ENCODE measurements around the gene KDM2B.

KDM2B gene

DNA sequence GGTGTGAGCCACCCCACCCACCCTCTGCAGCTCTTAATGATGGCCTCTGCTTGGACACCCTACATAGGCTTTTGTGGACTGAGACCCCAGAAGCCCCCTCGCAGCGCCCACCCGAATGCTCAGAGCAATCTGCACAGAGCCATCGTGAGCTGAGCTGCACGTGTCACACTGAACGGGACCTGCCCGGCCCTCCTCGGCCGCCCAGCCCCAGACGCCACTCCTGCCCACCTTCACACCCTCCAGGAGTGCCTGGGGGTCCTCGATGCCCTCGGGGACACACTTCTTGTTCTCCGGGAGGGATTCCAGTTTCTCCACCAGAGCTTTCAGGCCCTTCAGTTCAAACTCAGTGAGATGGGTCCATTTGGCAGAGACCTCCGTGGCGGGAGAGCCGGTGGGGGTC is 71.5 kb downstream of the KDM2B start:
- no peak for TF ChIP-seq EZH2 (IDR thresholded peaks at IDR 0.05; ENCODE audit: borderline replicate concordance, low read length)
- TF ChIP-seq, protein P1, sequence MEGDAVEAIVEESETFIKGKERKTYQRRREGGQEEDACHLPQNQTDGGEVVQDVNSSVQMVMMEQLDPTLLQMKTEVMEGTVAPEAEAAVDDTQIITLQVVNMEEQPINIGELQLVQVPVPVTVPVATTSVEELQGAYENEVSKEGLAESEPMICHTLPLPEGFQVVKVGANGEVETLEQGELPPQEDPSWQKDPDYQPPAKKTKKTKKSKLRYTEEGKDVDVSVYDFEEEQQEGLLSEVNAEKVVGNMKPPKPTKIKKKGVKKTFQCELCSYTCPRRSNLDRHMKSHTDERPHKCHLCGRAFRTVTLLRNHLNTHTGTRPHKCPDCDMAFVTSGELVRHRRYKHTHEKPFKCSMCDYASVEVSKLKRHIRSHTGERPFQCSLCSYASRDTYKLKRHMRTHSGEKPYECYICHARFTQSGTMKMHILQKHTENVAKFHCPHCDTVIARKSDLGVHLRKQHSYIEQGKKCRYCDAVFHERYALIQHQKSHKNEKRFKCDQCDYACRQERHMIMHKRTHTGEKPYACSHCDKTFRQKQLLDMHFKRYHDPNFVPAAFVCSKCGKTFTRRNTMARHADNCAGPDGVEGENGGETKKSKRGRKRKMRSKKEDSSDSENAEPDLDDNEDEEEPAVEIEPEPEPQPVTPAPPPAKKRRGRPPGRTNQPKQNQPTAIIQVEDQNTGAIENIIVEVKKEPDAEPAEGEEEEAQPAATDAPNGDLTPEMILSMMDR (IDR thresholded peaks at IDR 0.05; ENCODE audit: low read length), result no peak
- Histone ChIP-seq H4K20me1 (ENCODE audit: insufficient read depth, low read length) (no peaks in the 10 kb centered on the region), H3K4me3 (ENCODE audit: low read depth, low read length, poor library complexity, severe bottlenecking) (no peak overlapping the region), H3K79me2 (ENCODE audit: insufficient read depth, low read length) (no peaks in the 10 kb centered on the region), H3K36me3 (ENCODE audit: insufficient read depth, low read length) (peaks cover 7% of the 10 kb centered on the region; the same call in 1 of the 2 replicates), H3K9me2 (ENCODE audit: low read depth, low read length) (no peaks in the 10 kb centered on the region), H3K9me3 (ENCODE audit: low read length) (no peaks in the 10 kb centered on the region), H3K4me2 (ENCODE audit: low read length) (no peak overlapping the region), H3K4me1 (ENCODE audit: insufficient read depth, low read length, severe bottlenecking) (peaks cover 23% of the 10 kb centered on the region), H3F3A (ENCODE audit: insufficient read depth, low read length) (no peaks in the 10 kb centered on the region; the same call in 1 of the 2 replicates), H2AFZ (ENCODE audit: low read length) (no peak overlapping the region), H3K27ac (ENCODE audit: low read depth, low read length, poor library complexity, severe bottlenecking) (no peak overlapping the region), H3K27me3 (ENCODE audit: insufficient read depth, low read length) (no peaks in the 10 kb centered on the region), H3K9ac (ENCODE audit: low read length) (no peak overlapping the region)

- TF ChIP-seq, protein P1 (IDR thresholded peaks at IDR 0.05; ENCODE audit: low read length), result no peak
- no peak for TF ChIP-seq EZH2 (IDR thresholded peaks at IDR 0.05; ENCODE audit: borderline replicate concordance, low read length)
- H2AFZ ChIP-seq (ENCODE audit: low read length), result no peak overlapping the region
- H3K4me1 ChIP-seq (ENCODE audit: insufficient read depth, low read length, severe bottlenecking), result peaks cover 15% of the 10 kb centered on the region
- H3F3A ChIP-seq (ENCODE audit: insufficient read depth, low read length), result no peaks in the 10 kb centered on the region
- no peak overlapping the region for H3K4me3 ChIP-seq (ENCODE audit: low read depth, low read length, poor library complexity, severe bottlenecking)
- H3K9me2 ChIP-seq (ENCODE audit: low read depth, low read length), result no peaks in the 10 kb centered on the region
- no peaks in the 10 kb centered on the region for H3K79me2 ChIP-seq (ENCODE audit: insufficient read depth, low read length)
- no peaks in the 10 kb centered on the region for H3K9me3 ChIP-seq (ENCODE audit: low read length)
- peaks cover 7% of the 10 kb centered on the region; the same call in 1 of the 2 replicates for H3K36me3 ChIP-seq (ENCODE audit: insufficient read depth, low read length)
- H3K27me3 ChIP-seq (ENCODE audit: insufficient read depth, low read length), result no peaks in the 10 kb centered on the region
- no peaks in the 10 kb centered on the region for H4K20me1 ChIP-seq (ENCODE audit: insufficient read depth, low read length)
- no peak overlapping the region for H3K27ac ChIP-seq (ENCODE audit: low read depth, low read length, poor library complexity, severe bottlenecking)
- H3K4me2 ChIP-seq (ENCODE audit: low read length), result no peak overlapping the region
- no peak overlapping the region for H3K9ac ChIP-seq (ENCODE audit: low read length)
These were observed 72.3 kb downstream of the KDM2B start for GRCh38 chr12:121508533-121508932.

DNA sequence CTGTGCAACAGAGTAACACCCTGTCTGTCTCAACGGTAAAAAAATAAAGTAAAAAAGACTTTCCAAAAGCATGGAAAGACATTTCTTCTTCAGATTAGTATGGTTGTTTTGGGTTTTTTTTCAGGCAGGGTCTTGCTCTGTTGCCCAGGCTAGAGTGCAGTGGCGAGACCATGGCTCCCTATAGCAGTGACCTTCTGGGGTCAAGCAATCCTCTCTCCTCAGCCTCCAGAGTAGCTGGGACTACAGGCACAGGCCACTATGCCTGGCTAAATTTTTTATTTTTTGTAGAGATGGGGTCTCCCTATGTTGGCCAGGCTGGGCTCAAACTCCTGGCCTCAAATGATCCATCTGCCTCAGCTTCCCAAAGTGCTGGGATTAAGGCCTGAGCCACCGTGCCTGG is 72.8 kb downstream of the KDM2B start:
- H2AFZ ChIP-seq (ENCODE audit: low read length), result no peak overlapping the region
- no peaks in the 10 kb centered on the region for H3K27me3 ChIP-seq (ENCODE audit: insufficient read depth, low read length)
- TF ChIP-seq EZH2 (IDR thresholded peaks at IDR 0.05; ENCODE audit: borderline replicate concordance, low read length), result no peak
- TF ChIP-seq, protein P1 (IDR thresholded peaks at IDR 0.05; ENCODE audit: low read length), result no peak
- H4K20me1 ChIP-seq (ENCODE audit: insufficient read depth, low read length), result no peaks in the 10 kb centered on the region
- H3K27ac ChIP-seq (ENCODE audit: low read depth, low read length, poor library complexity, severe bottlenecking), result no peak overlapping the region
- no peaks in the 10 kb centered on the region for H3F3A ChIP-seq (ENCODE audit: insufficient read depth, low read length)
- H3K36me3 ChIP-seq (ENCODE audit: insufficient read depth, low read length), result peaks cover 7% of the 10 kb centered on the region; the same call in 1 of the 2 replicates
- peaks cover 9% of the 10 kb centered on the region for H3K4me1 ChIP-seq (ENCODE audit: insufficient read depth, low read length, severe bottlenecking)
- H3K9me2 ChIP-seq (ENCODE audit: low read depth, low read length), result no peaks in the 10 kb centered on the region
- no peak overlapping the region for H3K4me3 ChIP-seq (ENCODE audit: low read depth, low read length, poor library complexity, severe bottlenecking)
- no peak overlapping the region for H3K9ac ChIP-seq (ENCODE audit: low read length)
- H3K9me3 ChIP-seq (ENCODE audit: low read length), result no peaks in the 10 kb centered on the region
- no peaks in the 10 kb centered on the region for H3K79me2 ChIP-seq (ENCODE audit: insufficient read depth, low read length)
- no peak overlapping the region for H3K4me2 ChIP-seq (ENCODE audit: low read length)
